GM23248 (cell line): Measurements from ENCODE around the gene IQSEC3.

Source experiments
- EZH2 ChIP-seq: fragments of 200-600 bp; sonication (generic); IDR thresholded peaks from 2 replicates; pipeline ENCODE4 v1.6.1; 2018; ENCODE audit warnings: antibody characterized with exemption, mild to moderate bottlenecking; ENCODE audit not compliant: insufficient read depth, poor library complexity, severe bottlenecking
- EZH2phosphoT487 ChIP-seq: fragments of 200-600 bp; sonication (generic); IDR thresholded peaks from 2 replicates; pipeline ENCODE4 v1.6.1; 2018; ENCODE audit warnings: antibody characterized with exemption, moderate library complexity, mild to moderate bottlenecking, low read depth; ENCODE audit not compliant: insufficient read depth

GRCh38 chr12:135138-135537, 68.6 kb downstream of the IQSEC3 start:
- TF ChIP-seq EZH2 (no peak), EZH2phosphoT487 (no peak)
